ENCODE results near the gene TLE1.

GRCh38 chr9:81656004-81656403, 33.3 kb downstream of the TLE1 start:
- TF ChIP-seq CTCF (IDR thresholded peaks at IDR 0.05), result no peak
- no peak for TF ChIP-seq POLR2A (IDR thresholded peaks at IDR 0.05)
